ENCODE results near the gene KPTN. TPM values are rescaled to one million over a fixed set of nuclear protein-coding genes. Genes with fewer than 3 reads are reported as not detected.

KPTN gene
- total RNA-seq, 1 donor from 2014 or later: 12.0 TPM

DNA sequence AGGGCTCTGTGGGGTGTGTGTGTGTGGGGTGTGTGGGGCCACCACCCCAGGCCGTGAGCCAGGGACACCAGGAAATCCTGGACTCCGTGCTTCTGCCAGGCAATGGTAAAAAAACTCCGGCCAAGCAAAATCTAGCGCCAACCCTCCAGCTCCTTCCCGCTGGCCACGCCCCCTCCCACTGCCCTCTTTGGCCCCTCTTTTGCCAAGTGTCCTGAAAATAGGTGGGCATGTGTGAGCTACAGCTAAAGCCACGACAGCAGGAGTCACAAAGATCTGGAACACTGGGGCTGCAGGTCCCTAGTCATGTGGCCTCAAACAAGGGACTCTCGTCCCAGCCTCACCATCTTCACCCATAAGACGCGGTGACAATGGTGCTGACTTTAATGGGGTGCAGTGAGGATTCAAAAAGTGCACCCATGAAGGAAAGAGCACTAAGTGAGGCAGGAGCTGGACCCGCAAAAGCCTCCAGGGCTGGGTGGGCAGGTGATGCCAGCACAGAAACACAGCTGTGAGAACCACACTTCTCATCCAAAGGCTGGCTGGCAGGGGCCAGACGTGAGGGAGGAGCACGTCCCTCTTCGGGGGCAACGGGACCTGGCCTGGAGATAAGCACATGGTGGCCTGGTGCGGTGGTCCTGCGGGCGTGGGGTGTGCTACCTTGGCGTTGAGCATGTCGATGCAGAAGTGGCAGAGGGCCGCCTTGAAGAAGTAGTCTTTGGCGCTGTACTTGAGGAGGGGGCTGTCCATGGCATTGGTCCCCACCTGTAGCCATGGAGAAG is 7.5 kb upstream of the KPTN start:
- Mint-ChIP-seq H3K4me3 (ENCODE audit: unreplicated experiment) (no peak overlapping the region), H3K27ac (ENCODE audit: unreplicated experiment) (no peak overlapping the region), H3K27me3 (ENCODE audit: unreplicated experiment) (peaks cover 12% of the 10 kb centered on the region), H3K36me3 (ENCODE audit: low read depth, unreplicated experiment) (peaks cover 30% of the 10 kb centered on the region), H3K9me3 (ENCODE audit: unreplicated experiment) (no peaks in the 10 kb centered on the region), H3K4me1 (ENCODE audit: unreplicated experiment) (no peaks in the 10 kb centered on the region)
- no peak for DNase-seq (ENCODE audit: low spot score)
- TF ChIP-seq, protein P1, sequence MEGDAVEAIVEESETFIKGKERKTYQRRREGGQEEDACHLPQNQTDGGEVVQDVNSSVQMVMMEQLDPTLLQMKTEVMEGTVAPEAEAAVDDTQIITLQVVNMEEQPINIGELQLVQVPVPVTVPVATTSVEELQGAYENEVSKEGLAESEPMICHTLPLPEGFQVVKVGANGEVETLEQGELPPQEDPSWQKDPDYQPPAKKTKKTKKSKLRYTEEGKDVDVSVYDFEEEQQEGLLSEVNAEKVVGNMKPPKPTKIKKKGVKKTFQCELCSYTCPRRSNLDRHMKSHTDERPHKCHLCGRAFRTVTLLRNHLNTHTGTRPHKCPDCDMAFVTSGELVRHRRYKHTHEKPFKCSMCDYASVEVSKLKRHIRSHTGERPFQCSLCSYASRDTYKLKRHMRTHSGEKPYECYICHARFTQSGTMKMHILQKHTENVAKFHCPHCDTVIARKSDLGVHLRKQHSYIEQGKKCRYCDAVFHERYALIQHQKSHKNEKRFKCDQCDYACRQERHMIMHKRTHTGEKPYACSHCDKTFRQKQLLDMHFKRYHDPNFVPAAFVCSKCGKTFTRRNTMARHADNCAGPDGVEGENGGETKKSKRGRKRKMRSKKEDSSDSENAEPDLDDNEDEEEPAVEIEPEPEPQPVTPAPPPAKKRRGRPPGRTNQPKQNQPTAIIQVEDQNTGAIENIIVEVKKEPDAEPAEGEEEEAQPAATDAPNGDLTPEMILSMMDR (IDR thresholded peaks at IDR 0.05; ENCODE audit: unreplicated experiment): no peak

DNA sequence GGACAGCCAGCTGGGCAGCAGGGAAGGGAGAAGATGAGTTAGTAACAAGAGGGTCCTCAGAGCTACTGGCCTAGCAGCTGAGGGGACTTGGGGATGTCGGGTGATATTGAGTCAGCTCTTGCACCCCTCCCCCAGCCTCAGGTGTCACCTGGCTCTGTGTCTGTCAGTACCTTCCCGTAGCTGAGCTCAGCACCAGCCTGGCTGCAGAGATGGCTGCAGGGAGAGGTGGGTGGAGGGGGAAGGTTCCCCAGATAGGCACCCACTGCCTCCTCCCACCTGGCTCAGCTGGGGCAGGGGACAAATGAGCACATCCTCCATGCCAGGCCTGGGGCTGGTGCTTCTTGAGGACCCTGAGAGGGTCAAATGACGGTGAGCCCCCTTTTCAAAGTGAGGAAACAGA is 6.8 kb upstream of the KPTN start:
- no peak overlapping the region for H3K27ac Mint-ChIP-seq (ENCODE audit: unreplicated experiment)
- H3K4me3 Mint-ChIP-seq (ENCODE audit: unreplicated experiment): no peak overlapping the region
- peaks cover 26% of the 10 kb centered on the region for H3K36me3 Mint-ChIP-seq (ENCODE audit: low read depth, unreplicated experiment)
- DNase-seq (ENCODE audit: low spot score): no peak
- no peaks in the 10 kb centered on the region for H3K9me3 Mint-ChIP-seq (ENCODE audit: unreplicated experiment)
- H3K27me3 Mint-ChIP-seq (ENCODE audit: unreplicated experiment): peaks cover 13% of the 10 kb centered on the region
- H3K4me1 Mint-ChIP-seq (ENCODE audit: unreplicated experiment): no peaks in the 10 kb centered on the region
- TF ChIP-seq, protein P1 (IDR thresholded peaks at IDR 0.05; ENCODE audit: unreplicated experiment): no peak

DNA sequence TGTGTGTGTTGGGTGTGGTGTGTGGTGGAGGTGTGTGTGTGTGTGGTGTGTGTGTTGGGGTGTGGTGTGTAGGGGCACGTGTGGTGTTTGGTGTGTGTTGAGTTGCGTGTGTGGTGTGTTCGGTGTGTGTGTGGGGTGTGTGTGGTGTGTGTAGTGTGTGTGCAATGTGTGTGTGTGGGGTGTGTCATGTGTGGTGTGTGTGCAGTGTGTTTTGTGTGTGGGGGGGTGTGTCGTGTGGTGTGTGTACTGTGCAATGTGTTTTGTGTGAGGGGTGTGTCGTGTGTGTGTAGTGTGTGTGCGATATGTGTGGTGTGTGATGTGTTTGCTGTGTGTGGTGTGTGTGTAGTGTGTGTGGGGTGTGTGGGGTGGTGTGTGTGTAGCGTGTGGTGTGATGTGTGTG is 6.0 kb upstream of the KPTN start:
- Mint-ChIP-seq H3K27ac (ENCODE audit: unreplicated experiment) (no peak overlapping the region), H3K27me3 (ENCODE audit: unreplicated experiment) (peaks cover 11% of the 10 kb centered on the region), H3K9me3 (ENCODE audit: unreplicated experiment) (no peaks in the 10 kb centered on the region), H3K4me1 (ENCODE audit: unreplicated experiment) (peaks cover 4% of the 10 kb centered on the region), H3K36me3 (ENCODE audit: low read depth, unreplicated experiment) (peaks cover 29% of the 10 kb centered on the region), H3K4me3 (ENCODE audit: unreplicated experiment) (peak overlapping the region; percentile 71)
- TF ChIP-seq, protein P1 (IDR thresholded peaks at IDR 0.05; ENCODE audit: unreplicated experiment): no peak
- DNase-seq (ENCODE audit: low spot score): no peak

DNA sequence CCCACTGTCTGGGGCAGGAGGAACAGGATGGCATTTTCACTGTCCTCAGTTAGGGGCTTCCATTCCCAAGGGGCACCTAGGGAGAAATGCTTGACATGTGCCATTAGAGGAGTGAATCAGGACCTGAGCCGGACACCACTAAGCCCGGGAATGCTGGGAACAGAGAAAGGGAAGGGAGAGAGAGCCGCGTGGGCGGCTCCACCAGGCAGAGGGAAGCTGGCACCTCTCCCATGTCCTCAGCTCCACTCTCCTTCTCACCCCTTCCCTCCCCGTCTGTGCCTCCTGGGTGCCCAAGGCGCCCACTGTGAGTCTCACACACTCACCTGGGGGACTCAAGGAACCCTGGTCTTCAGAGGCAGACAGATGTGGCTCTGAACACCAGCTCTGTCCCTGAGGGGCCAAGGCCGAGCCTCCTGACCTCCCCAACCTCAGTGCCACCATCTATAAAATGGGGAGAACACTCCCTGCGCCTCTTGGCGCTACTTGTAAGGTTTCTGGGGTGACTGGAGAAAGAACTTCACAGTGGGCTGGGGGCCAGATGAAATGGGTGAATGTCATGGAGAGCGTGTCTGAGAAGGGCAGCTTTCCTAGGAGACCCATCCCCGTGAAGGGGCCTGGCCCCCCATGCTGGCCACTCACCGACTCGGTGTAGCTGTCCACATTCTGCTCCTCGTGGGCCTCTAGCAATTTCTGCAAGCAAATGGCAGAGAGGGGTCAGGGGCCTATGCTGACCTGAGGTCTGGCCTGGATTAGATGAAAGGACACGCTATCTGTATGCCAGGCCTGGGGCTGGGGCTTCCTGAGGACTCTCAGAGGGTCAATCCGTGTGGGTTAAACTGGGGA is 5.3 kb upstream of the KPTN start:
- peak overlapping the region; percentile 18 for H3K27ac Mint-ChIP-seq (ENCODE audit: unreplicated experiment)

More for the DNA sequence above, 5.3 kb upstream of the KPTN start:
- peaks cover 9% of the 10 kb centered on the region for H3K27me3 Mint-ChIP-seq (ENCODE audit: unreplicated experiment)
- H3K36me3 Mint-ChIP-seq (ENCODE audit: low read depth, unreplicated experiment): peaks cover 29% of the 10 kb centered on the region
- DNase-seq (ENCODE audit: low spot score): no peak
- TF ChIP-seq, protein P1 (IDR thresholded peaks at IDR 0.05; ENCODE audit: unreplicated experiment): no peak
- no peaks in the 10 kb centered on the region for H3K9me3 Mint-ChIP-seq (ENCODE audit: unreplicated experiment)
- no peak overlapping the region for H3K4me3 Mint-ChIP-seq (ENCODE audit: unreplicated experiment)
- H3K4me1 Mint-ChIP-seq (ENCODE audit: unreplicated experiment): peaks cover 7% of the 10 kb centered on the region
